ENCODE data around the gene ARHGAP15.

The ARHGAP15 gene

GRCh38 chr2:143426296-143426695, 297.1 kb downstream of the ARHGAP15 start:
- no peaks in the 10 kb centered on the region for H4K20me1 ChIP-seq (ENCODE audit: insufficient read depth)
- TF ChIP-seq CTCF (conservative IDR thresholded peaks at IDR 0.05; ENCODE audit: low read depth, low read length): no peak
- no peak overlapping the region for H3K27ac ChIP-seq
- no peaks in the 10 kb centered on the region for H3K27me3 ChIP-seq (ENCODE audit: insufficient read depth, low read depth)
- no peak overlapping the region for H3K9ac ChIP-seq
- H3K4me3 ChIP-seq (IDR thresholded peaks at IDR 0.05; ENCODE audit: insufficient read depth, low read depth, low read length): no peak overlapping the region
- no peaks in the 10 kb centered on the region for H3K79me2 ChIP-seq (ENCODE audit: insufficient read depth, low read depth)
- H3K4me1 ChIP-seq (ENCODE audit: low read depth, poor library complexity, severe bottlenecking): no peaks in the 10 kb centered on the region
- H3K36me3 ChIP-seq (ENCODE audit: insufficient read depth): no peaks in the 10 kb centered on the region
- H3K4me2 ChIP-seq: no peak overlapping the region
- H2AFZ ChIP-seq (ENCODE audit: low read depth): no peak overlapping the region

GRCh38 chr2:143428700-143429099, 299.5 kb downstream of the ARHGAP15 start:
- Histone ChIP-seq H3K27ac (no peak overlapping the region), H4K20me1 (ENCODE audit: insufficient read depth) (no peaks in the 10 kb centered on the region)

GRCh38 chr2:143429932-143430679, 300.9 kb downstream of the ARHGAP15 start:
- Histone ChIP-seq H3K36me3 (ENCODE audit: insufficient read depth) (no peaks in the 10 kb centered on the region), H3K4me1 (ENCODE audit: low read depth, poor library complexity, severe bottlenecking) (no peaks in the 10 kb centered on the region), H3K4me3 (IDR thresholded peaks at IDR 0.05; ENCODE audit: insufficient read depth, low read depth, low read length) (no peak overlapping the region), H3K27me3 (ENCODE audit: insufficient read depth, low read depth) (no peaks in the 10 kb centered on the region), H3K27ac (no peak overlapping the region), H2AFZ (ENCODE audit: low read depth) (no peak overlapping the region), H4K20me1 (ENCODE audit: insufficient read depth) (no peaks in the 10 kb centered on the region), H3K9ac (no peak overlapping the region), H3K79me2 (ENCODE audit: insufficient read depth, low read depth) (no peaks in the 10 kb centered on the region), H3K4me2 (no peak overlapping the region)
- TF ChIP-seq CTCF (conservative IDR thresholded peaks at IDR 0.05; ENCODE audit: low read depth, low read length): no peak

More at GRCh38 chr2:143428700-143429099, 299.5 kb downstream of the ARHGAP15 start:
- Histone ChIP-seq H2AFZ (ENCODE audit: low read depth) (no peak overlapping the region), H3K79me2 (ENCODE audit: insufficient read depth, low read depth) (no peaks in the 10 kb centered on the region), H3K4me1 (ENCODE audit: low read depth, poor library complexity, severe bottlenecking) (no peaks in the 10 kb centered on the region), H3K27me3 (ENCODE audit: insufficient read depth, low read depth) (no peaks in the 10 kb centered on the region), H3K4me3 (IDR thresholded peaks at IDR 0.05; ENCODE audit: insufficient read depth, low read depth, low read length) (no peak overlapping the region), H3K4me2 (no peak overlapping the region), H3K9ac (no peak overlapping the region), H3K36me3 (ENCODE audit: insufficient read depth) (no peaks in the 10 kb centered on the region)
- TF ChIP-seq CTCF (conservative IDR thresholded peaks at IDR 0.05; ENCODE audit: low read depth, low read length): no peak

- no peak overlapping the region for H3K4me2 ChIP-seq
- H3K36me3 ChIP-seq (ENCODE audit: insufficient read depth): no peaks in the 10 kb centered on the region
- TF ChIP-seq CTCF (conservative IDR thresholded peaks at IDR 0.05; ENCODE audit: low read depth, low read length): no peak
Observed at GRCh38 chr2:143431316-143431715, 302.1 kb downstream of the ARHGAP15 start.

More at GRCh38 chr2:143431316-143431715, 302.1 kb downstream of the ARHGAP15 start:
- H3K79me2 ChIP-seq (ENCODE audit: insufficient read depth, low read depth): no peaks in the 10 kb centered on the region
- H3K27ac ChIP-seq: no peak overlapping the region
- no peak overlapping the region for H3K4me3 ChIP-seq (IDR thresholded peaks at IDR 0.05; ENCODE audit: insufficient read depth, low read depth, low read length)
- no peak overlapping the region for H2AFZ ChIP-seq (ENCODE audit: low read depth)
- H3K4me1 ChIP-seq (ENCODE audit: low read depth, poor library complexity, severe bottlenecking): no peaks in the 10 kb centered on the region
- no peaks in the 10 kb centered on the region for H3K27me3 ChIP-seq (ENCODE audit: insufficient read depth, low read depth)
- no peaks in the 10 kb centered on the region for H4K20me1 ChIP-seq (ENCODE audit: insufficient read depth)
- H3K9ac ChIP-seq: no peak overlapping the region

All from KMS-11 (cell line).